HL-60/S4 (cell line): ENCODE data around the gene ASPRV1.

Experiments
- in situ Hi-C: fragments of 300-500 bp; cut with MboI; formaldehyde crosslinking; loops from 2 replicates; pipeline ENCODE4 v1.14.3; 2022; ENCODE audit warnings: low sequenced_read_pairs

The ASPRV1 gene

DNA sequence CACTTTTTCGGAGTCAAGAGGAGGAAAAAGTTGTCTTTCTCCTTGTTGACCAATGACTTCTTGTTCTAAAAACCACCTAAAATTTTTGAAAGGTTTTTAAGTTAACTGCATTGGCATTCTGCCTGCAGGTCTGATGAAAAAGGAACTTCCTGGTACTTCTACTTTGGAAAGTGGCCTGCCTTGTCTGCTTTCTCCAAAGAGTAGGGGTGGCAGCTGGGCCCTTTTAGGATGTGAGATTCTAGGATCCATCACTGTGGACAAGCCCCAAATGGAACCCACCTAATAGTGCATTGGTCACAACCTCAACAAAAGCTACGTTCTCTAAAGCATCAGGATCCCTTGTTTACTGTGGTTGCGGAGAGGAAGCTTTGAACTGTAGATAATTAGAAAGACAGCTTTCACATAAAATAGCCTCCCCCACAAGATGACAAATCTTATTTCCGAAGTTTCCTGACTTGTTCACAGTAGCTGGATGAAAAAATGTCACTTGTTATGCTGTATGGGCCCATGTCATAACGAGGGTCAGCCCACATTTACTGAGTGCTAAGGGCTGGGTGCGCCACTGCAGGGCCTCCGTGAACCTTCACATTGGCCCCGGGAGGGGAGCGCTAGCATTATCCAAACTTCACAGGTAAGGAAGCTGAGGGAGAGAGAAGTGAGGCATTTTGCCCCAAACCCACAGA lies 17.4 kb downstream of the ASPRV1 start:
- in situ Hi-C loops = no loop called here

DNA sequence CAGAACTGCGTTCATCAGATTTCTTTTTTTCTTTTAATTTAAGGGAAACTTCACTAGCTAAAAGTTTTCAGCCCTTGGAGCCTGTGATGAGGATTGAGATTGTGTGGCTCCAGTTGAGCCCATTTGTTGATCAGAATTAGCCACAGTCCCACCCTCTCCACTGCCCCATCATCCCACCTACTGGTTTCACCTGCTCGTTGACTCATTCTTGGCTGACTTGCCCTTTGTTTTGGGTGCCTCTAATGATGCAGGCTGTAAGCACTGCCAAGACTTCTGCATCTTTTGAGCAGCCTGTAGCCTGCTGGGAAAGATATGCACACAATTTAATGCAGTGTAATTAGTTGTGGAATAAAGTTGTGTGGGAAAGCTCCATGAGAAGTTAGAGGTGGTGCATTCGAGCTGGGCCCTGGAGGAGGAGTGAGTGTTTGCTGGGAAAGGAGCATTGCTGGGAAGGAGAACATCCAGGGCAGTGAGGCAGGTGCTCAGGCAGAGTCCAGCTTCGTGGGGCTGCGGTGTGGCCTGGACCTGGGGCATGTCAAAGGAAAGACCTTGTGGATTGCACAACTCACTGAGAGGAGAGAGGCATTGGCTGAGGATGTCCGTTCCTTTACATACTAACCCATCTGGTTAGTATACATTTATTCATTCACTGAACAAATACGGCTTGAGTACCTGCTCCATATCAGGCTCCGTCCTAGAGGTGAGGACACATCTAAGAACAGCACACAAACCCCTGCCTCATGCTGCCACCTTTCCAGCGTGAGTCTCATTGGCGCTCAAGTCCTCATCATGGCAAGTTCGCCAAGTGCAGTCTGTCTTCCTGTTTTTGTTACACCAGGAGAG lies 18.2 kb downstream of the ASPRV1 start:
- in situ Hi-C loops = no loop called here

GRCh38 chr2:69940691-69941090 lies 20.7 kb downstream of the ASPRV1 start:
- in situ Hi-C loops = no loop called here

GRCh38 chr2:69939722-69940121 lies 21.7 kb downstream of the ASPRV1 start:
- in situ Hi-C loops = no loop called here

GRCh38 chr2:69937968-69938367 lies 23.5 kb downstream of the ASPRV1 start:
- in situ Hi-C loops = no loop called here

DNA sequence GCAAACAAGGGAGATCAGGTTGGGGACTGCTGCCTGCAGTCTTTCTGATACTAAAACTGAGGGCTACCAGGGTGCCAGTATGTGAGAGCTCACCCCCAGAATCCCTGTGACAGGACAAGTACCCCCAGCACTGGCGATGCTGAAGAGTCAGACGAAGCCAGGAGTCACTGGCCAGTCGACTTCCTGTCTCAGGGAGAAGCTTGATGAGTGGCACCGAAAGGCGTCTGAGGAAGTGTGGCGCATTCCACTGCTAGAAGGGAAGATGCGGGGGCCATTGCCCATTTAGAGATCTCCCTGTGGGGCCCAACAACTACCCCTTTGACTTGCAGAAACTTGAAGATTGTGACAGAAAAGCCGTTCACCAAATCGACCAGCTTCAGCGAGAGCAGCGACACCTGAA lies 24.5 kb downstream of the ASPRV1 start:
- in situ Hi-C loops = no loop called here

- in situ Hi-C loops = no loop called here
These were observed 26.4 kb downstream of the ASPRV1 start for GRCh38 chr2:69935011-69935410.

- in situ Hi-C loops = no loop called here
These were observed 26.9 kb downstream of the ASPRV1 start for GRCh38 chr2:69934614-69934908.

- in situ Hi-C loops = no loop called here
These were observed 27.4 kb downstream of the ASPRV1 start for GRCh38 chr2:69933839-69934613.

- in situ Hi-C loops = no loop called here
These were observed 28.1 kb downstream of the ASPRV1 start for GRCh38 chr2:69933254-69933828.

- in situ Hi-C loops = no loop called here
These were observed 28.9 kb downstream of the ASPRV1 start for GRCh38 chr2:69932596-69932922.

DNA sequence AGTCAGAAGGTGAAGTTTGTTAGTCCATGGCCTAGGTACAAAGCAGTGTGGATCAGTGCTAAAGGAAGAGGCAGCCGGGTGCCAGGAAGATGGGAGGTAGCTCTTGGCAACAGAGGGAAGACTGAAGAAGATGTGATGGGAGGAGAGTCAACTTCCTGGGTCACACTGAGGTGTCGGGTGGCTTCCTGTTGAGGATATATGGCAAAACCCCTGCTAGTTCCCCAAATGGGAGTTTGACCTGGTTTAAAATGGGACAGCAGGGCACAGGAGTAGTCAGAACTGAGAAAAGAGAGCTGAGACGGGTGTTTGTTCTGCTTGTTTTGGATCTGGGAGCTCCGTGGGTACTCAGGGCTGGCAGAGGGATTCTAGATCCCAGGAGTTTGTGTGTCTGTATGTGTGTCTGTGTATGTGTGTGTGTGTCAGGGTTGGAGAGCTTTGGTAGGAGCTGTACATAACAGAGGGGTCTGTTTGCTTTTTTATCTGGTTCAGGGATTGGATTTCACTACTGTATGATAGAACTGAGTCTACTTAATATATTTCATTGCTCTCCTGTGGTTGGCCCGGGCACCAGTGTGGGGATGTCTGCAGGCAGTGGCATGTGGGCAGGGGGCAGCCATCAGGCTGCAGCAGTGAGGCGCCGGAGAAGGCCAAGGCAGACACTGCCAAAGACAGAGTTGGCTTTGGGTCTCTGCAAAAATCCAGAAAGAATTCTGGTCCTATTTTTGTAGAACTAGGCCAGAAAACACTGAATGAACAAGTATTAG lies 29.4 kb downstream of the ASPRV1 start:
- in situ Hi-C loops = no loop called here

- in situ Hi-C loops = no loop called here
These were observed 34.4 kb downstream of the ASPRV1 start for GRCh38 chr2:69926849-69927515.

- in situ Hi-C loops = loop anchor here (25.0 kb wide), 2 partner anchors 364 to 714 kb away; partner anchors contain the start of gene SNRPG
These were observed 38.3 kb downstream of the ASPRV1 start for GRCh38 chr2:69923116-69923515.

DNA sequence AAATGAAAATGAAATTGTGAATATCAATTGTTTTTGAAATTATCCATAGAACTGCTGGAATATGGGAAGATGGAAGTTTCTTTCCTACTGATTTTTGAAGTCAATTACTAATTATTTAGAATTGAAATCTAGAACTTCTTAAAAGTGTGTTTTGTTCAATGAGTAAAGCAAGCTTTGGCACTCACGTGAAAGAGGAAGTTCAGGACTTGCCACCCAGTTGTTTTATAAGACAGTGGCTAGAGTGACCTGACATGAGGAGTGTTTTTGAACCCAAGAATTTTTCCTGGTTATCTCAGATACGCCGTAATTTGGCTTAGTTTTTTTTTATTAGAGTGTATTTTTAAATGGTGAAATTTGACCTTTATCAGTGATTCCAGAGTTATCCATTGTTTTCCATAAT lies 43.0 kb downstream of the ASPRV1 start:
- in situ Hi-C loops = loop anchor here (10.0 to 25.0 kb wide), 3 partner anchors 146 to 719 kb away; partner anchors contain the start of gene SNRPG

DNA sequence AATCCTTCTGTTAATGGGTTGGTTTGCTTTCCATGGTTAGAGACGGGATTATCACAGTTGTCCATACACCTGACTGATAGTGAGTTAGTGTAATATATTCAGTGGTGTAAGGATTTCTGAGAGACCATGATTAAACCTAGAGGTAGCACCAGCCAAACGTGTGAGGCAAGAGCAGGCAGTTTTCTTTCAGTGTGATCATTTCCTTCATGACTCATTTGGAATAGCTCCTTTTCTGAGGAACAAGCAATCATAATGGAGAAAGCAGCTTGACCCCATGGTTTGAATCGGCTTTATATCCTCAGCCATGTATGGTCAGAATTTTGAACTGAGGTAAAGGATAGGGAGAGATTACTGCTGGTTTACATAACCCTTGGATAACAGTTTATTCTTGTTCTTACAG lies 43.6 kb downstream of the ASPRV1 start:
- in situ Hi-C loops = loop anchor here (10.0 to 25.0 kb wide), 3 partner anchors 147 to 719 kb away; partner anchors contain the start of gene SNRPG

DNA sequence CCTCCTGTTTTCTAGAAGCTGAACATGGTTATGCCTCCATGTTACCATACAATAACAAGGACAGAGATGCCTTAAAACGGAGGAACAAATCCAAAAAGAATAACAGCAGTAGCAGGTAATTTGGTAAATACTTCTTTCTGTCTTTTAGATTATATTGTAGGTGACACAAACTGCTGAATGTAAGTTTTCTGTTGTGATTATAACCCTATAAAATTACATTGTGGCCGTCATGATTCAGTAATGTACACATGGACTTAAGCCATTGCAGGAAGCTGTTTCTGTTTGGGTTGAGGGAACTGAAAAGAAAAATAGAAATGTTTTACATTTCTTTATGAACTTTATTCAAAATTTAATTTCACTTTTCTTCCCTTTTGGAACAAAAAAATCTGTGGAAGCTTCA lies 45.3 kb downstream of the ASPRV1 start:
- in situ Hi-C loops = loop anchor here (10.0 to 25.0 kb wide), 3 partner anchors 149 to 721 kb away; partner anchors contain the start of gene SNRPG

DNA sequence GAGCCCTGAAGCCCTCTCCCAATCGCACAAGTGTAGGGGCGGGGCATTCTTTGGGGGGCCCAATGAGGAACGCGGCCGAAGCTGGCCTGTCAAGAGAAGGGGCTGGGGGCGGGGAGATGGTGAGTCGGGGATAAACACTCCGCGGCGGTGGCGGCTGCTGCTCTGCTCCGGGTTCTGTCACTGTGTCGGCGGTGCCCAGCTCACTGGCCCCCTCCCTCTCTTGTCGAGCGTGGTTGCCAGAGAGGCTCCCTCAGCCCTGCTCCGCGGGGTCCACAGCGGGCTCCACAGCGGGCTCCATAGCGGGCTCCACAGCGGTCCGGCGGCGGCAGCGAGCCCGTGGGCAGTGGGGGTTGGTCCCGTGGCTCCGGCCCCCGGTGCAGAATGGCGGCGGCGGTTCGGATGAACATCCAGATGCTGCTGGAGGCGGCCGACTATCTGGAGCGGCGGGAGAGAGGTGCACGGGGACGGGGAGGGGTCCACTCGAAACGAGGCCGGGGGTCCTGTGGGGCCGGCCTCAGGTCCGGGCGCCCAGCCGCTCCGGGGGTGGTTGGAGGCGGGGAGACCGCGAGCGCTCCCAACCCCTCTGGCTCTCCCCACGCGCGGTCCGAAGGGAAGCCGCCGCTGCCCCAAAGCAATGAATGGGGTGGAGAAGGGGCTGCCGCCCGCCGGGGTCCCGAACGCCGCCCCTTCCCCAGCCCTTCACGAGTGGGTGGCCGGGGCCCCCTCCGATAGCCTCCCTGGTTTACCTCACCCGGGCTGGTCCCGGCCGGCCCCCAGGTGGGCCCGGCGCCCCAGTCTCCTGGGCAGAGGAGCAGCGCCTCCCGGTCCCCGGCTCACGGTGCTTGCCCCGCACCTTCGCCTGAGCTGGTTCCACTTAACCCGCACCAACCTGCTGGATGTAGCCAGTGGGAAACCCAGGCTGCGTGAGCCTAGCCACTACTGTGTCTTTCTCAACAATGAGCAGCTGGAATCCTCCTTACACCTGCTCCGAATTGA lies 46.2 kb downstream of the ASPRV1 start, which contains the start of gene MXD1:
Gene MXD1, plus strand, starts transcription at position 160 of the 996 bp plus-strand sequence. Its CDS starts 222 bp downstream, at position 382.
- in situ Hi-C loops = loop anchor here (5.0 to 25.0 kb wide), 4 partner anchors 150 to 722 kb away; partner anchors contain the start of gene SNRPG
